ENCODE measurements around the gene CCR5. TPM values are rescaled to one million over a fixed set of nuclear protein-coding genes. Genes with fewer than 3 reads are reported as not detected.

CCR5 gene
- total and polyA plus RNA-seq, 2 of the 13 experiments (the other 11 are each of a cell fraction or from before 2014, with no cell fraction given), result not detected

GRCh38 chr3:46353090-46353489 lies 17.7 kb upstream of the CCR5 start:
- in situ Hi-C loops (cut with HindIII; ENCODE audit: extremely low pct_ligation_motif_present, low pct_unique_long_range_greater_than_20kb), result no loop called here
- intact Hi-C loops (cut with micrococcal nuclease; ENCODE audit: unreplicated experiment), result no loop called here
- no peak overlapping the region for H3K4me2 ChIP-seq (ENCODE audit: low read depth, low read length)
- FAIRE-seq (no peak), DNase-seq (ENCODE audit: low spot score) (no peak), ATAC-seq (no peak)
- under 1% methylated on average over 4 of the region's 4 CpGs for WGBS (ENCODE audit: low lambda C conversion rate)
- H4K20me1 ChIP-seq (ENCODE audit: insufficient read depth, low read length), result no peaks in the 10 kb centered on the region
- ChIA-PET POLR2A (no interaction called here), CTCF (ENCODE audit: low intra/inter-chr PET ratio, low total read pairs) (no interaction called here)
- no peaks in the 10 kb centered on the region for H3K9me3 ChIP-seq (ENCODE audit: low read length)
- no peak overlapping the region for H2AFZ ChIP-seq (ENCODE audit: low read length)
- H3K27ac ChIP-seq (ENCODE audit: extremely low read length, insufficient read depth, low read length), result no peak overlapping the region
- peaks cover 0 to 6% of the 10 kb centered on the region in 2 experiments; a peak in 2 of 5 replicates for H3K27me3 ChIP-seq (ENCODE audit: control insufficient read depth in 1 of 2, insufficient read depth in 2 of 2, low read length in 2 of 2)
- H3K4me1 ChIP-seq (ENCODE audit: insufficient read depth, low read length), result no peaks in the 10 kb centered on the region
- TF ChIP-seq KDM1A (CRISPR knock-in tag; IDR thresholded peaks at IDR 0.05) (no peak), HNF4A (CRISPR knock-in tag; IDR thresholded peaks at IDR 0.05) (no peak), GPBP1L1 (CRISPR knock-in tag; IDR thresholded peaks at IDR 0.05) (no peak), ZNF234 (CRISPR knock-in tag; conservative IDR thresholded peaks at IDR 0.05) (no peak), ZNF350 (CRISPR knock-in tag; IDR thresholded peaks at IDR 0.05; ENCODE audit: borderline replicate concordance, low read depth) (no peak), MZF1 (CRISPR knock-in tag; IDR thresholded peaks at IDR 0.05; ENCODE audit: borderline replicate concordance) (no peak)
- TF ChIP-seq, protein P1, sequence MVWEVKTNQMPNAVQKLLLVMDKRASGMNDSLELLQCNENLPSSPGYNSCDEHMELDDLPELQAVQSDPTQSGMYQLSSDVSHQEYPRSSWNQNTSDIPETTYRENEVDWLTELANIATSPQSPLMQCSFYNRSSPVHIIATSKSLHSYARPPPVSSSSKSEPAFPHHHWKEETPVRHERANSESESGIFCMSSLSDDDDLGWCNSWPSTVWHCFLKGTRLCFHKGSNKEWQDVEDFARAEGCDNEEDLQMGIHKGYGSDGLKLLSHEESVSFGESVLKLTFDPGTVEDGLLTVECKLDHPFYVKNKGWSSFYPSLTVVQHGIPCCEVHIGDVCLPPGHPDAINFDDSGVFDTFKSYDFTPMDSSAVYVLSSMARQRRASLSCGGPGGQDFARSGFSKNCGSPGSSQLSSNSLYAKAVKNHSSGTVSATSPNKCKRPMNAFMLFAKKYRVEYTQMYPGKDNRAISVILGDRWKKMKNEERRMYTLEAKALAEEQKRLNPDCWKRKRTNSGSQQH (CRISPR knock-in tag; IDR thresholded peaks at IDR 0.05; ENCODE audit: low read depth), result no peak
- H3K9ac ChIP-seq (ENCODE audit: insufficient read depth, low read depth, low read length), result no peak overlapping the region
- H3K4me3 ChIP-seq (replicated peaks in 1 of 3; ENCODE audit: insufficient read depth in 1 of 3, low read depth in 2 of 3, low read length in 3 of 3), result no peak overlapping the region
- no TSS peak for BruUV-seq (replicated peaks)
- H3K36me3 ChIP-seq (replicated peaks in 1 of 2; ENCODE audit: control insufficient read depth in 1 of 2, insufficient read depth in 2 of 2, low read length in 2 of 2), result no peaks in the 10 kb centered on the region
- H3K79me2 ChIP-seq (ENCODE audit: insufficient read depth, low read length), result no peaks in the 10 kb centered on the region
